ENCODE measurements around the gene TUBB6. TPM values are rescaled to one million over a fixed set of nuclear protein-coding genes. Genes with fewer than 3 reads are reported as not detected.

Gene TUBB6
- polyA plus RNA-seq, 1 donor from 2014 or later = 3.8 TPM

GRCh38 chr18:12315911-12316310 lies 7.9 kb downstream of the TUBB6 start:
- Histone ChIP-seq H3F3A (ENCODE audit: insufficient read depth, low read length, poor library complexity, severe bottlenecking) (no peaks in the 10 kb centered on the region), H2AFZ (ENCODE audit: low read depth, low read length) (no peak overlapping the region), H3K27ac (ENCODE audit: low read length) (no peak overlapping the region), H3K79me2 (replicated peaks; ENCODE audit: insufficient read depth, low read length) (no peaks in the 10 kb centered on the region), H3K27me3 (ENCODE audit: insufficient read depth, low read depth, low read length) (no peaks in the 10 kb centered on the region), H3K9ac (ENCODE audit: low read length) (no peak overlapping the region), H3K36me3 (ENCODE audit: insufficient read depth, low read length) (no peaks in the 10 kb centered on the region), H3K4me3 (ENCODE audit: low read length) (no peak overlapping the region), H3K9me3 (ENCODE audit: low read length) (no peaks in the 10 kb centered on the region), H4K20me1 (ENCODE audit: insufficient read depth) (no peaks in the 10 kb centered on the region), H3K4me2 (ENCODE audit: low read length) (no peak overlapping the region), H3K9me2 (ENCODE audit: insufficient read depth, low read length) (no peaks in the 10 kb centered on the region)
- no peak for TF ChIP-seq POLR2AphosphoS5 (IDR thresholded peaks at IDR 0.05)
- no peak for TF ChIP-seq EZH2 (IDR thresholded peaks at IDR 0.05; ENCODE audit: borderline replicate concordance, insufficient read depth, low read length, poor library complexity, severe bottlenecking)
- no peak for TF ChIP-seq TAF1 (IDR thresholded peaks at IDR 0.05; ENCODE audit: low read depth)
- TF ChIP-seq REST (IDR thresholded peaks at IDR 0.05; ENCODE audit: borderline replicate concordance) = no peak
- no peak for TF ChIP-seq SMC3 (conservative IDR thresholded peaks at IDR 0.05; ENCODE audit: poor library complexity)
- no peak for TF ChIP-seq MXI1 (conservative IDR thresholded peaks at IDR 0.05; ENCODE audit: poor library complexity, severe bottlenecking)
- TF ChIP-seq EP300 (conservative IDR thresholded peaks at IDR 0.05; ENCODE audit: poor library complexity, severe bottlenecking) = no peak
- TF ChIP-seq CTCF (IDR thresholded peaks at IDR 0.05; ENCODE audit: poor library complexity, severe bottlenecking) = no peak
- TF ChIP-seq RAD21 (conservative IDR thresholded peaks at IDR 0.05) = no peak

- Histone ChIP-seq H4K20me1 (ENCODE audit: insufficient read depth) (no peaks in the 10 kb centered on the region), H3K4me2 (ENCODE audit: low read length) (no peak overlapping the region), H3K9me2 (ENCODE audit: insufficient read depth, low read length) (no peaks in the 10 kb centered on the region), H3F3A (ENCODE audit: insufficient read depth, low read length, poor library complexity, severe bottlenecking) (no peaks in the 10 kb centered on the region), H3K27ac (ENCODE audit: low read length) (no peak overlapping the region), H3K9me3 (ENCODE audit: low read length) (no peaks in the 10 kb centered on the region), H3K27me3 (ENCODE audit: insufficient read depth, low read depth, low read length) (no peaks in the 10 kb centered on the region), H3K4me3 (ENCODE audit: low read length) (no peak overlapping the region), H3K79me2 (replicated peaks; ENCODE audit: insufficient read depth, low read length) (no peaks in the 10 kb centered on the region), H2AFZ (ENCODE audit: low read depth, low read length) (no peak overlapping the region), H3K9ac (ENCODE audit: low read length) (no peak overlapping the region), H3K36me3 (ENCODE audit: insufficient read depth, low read length) (no peaks in the 10 kb centered on the region)
- TF ChIP-seq CTCF (IDR thresholded peaks at IDR 0.05; ENCODE audit: poor library complexity, severe bottlenecking) = no peak
- no peak for TF ChIP-seq SMC3 (conservative IDR thresholded peaks at IDR 0.05; ENCODE audit: poor library complexity)
- no peak for TF ChIP-seq MXI1 (conservative IDR thresholded peaks at IDR 0.05; ENCODE audit: poor library complexity, severe bottlenecking)
- TF ChIP-seq POLR2AphosphoS5 (IDR thresholded peaks at IDR 0.05) = no peak
- no peak for TF ChIP-seq EZH2 (IDR thresholded peaks at IDR 0.05; ENCODE audit: borderline replicate concordance, insufficient read depth, low read length, poor library complexity, severe bottlenecking)
- TF ChIP-seq TAF1 (IDR thresholded peaks at IDR 0.05; ENCODE audit: low read depth) = no peak
- no peak for TF ChIP-seq REST (IDR thresholded peaks at IDR 0.05; ENCODE audit: borderline replicate concordance)
These were observed 9.8 kb downstream of the TUBB6 start for GRCh38 chr18:12317664-12318333.

All from neural cell (in vitro differentiated cells).